ENCODE measurements around the gene MSRB3. TPM values are rescaled to one million over a fixed set of nuclear protein-coding genes. Genes with fewer than 3 reads are reported as not detected.
"Not testable (repeated sequence)": the region's sequence is repeated elsewhere in the genome, so short reads cannot be mapped to it uniquely, and the experiment has no call there.

MSRB3 gene
- total RNA-seq, 1 donor from 2014 or later: 47.3 TPM

GRCh38 chr12:65277994-65278575 is 398 bp upstream of the MSRB3 start:
- intact Hi-C loops (cut with DNase I): no loop called here
- ATAC-seq (peak in 1 of 2 donors; percentile 5), DNase-seq (no peak)
- Histone ChIP-seq H3K27me3 (ENCODE audit: low read depth) (no peaks in the 10 kb centered on the region), H3K4me3 (peak overlapping the region; percentile 86), H3K9me3 (no peaks in the 10 kb centered on the region), H3K4me1 (peaks cover 14% of the 10 kb centered on the region), H3K27ac (peak overlapping the region; percentile 86), H3K36me3 (no peaks in the 10 kb centered on the region)
- no peak for TF ChIP-seq CTCF (IDR thresholded peaks at IDR 0.05)

GRCh38 chr12:65279369-65280112 is 1.1 kb downstream of the MSRB3 start:
- H3K36me3 ChIP-seq: no peaks in the 10 kb centered on the region
- H3K9me3 ChIP-seq: no peaks in the 10 kb centered on the region
- intact Hi-C loops (cut with DNase I): no loop called here
- no peaks in the 10 kb centered on the region for H3K27me3 ChIP-seq (ENCODE audit: low read depth)
- peak overlapping the region; percentile 86 for H3K27ac ChIP-seq
- DNase-seq (no peak), ATAC-seq (no peak)
- H3K4me3 ChIP-seq: peak overlapping the region; percentile 86
- no peak for TF ChIP-seq CTCF (IDR thresholded peaks at IDR 0.05)
- H3K4me1 ChIP-seq: peaks cover 14% of the 10 kb centered on the region

- no peaks in the 10 kb centered on the region for H3K36me3 ChIP-seq
- intact Hi-C loops (cut with DNase I): no loop called here
- no peak overlapping the region for H3K4me3 ChIP-seq
- H3K27ac ChIP-seq: no peak overlapping the region
- TF ChIP-seq CTCF (IDR thresholded peaks at IDR 0.05): no peak
- peaks cover 14% of the 10 kb centered on the region for H3K4me1 ChIP-seq
- no peaks in the 10 kb centered on the region for H3K27me3 ChIP-seq (ENCODE audit: low read depth)
- DNase-seq (no peak), ATAC-seq (no peak)
- H3K9me3 ChIP-seq: no peaks in the 10 kb centered on the region
Measured at GRCh38 chr12:65280306-65280705, 1.8 kb downstream of the MSRB3 start.

GRCh38 chr12:65282840-65283239 is 4.4 kb downstream of the MSRB3 start:
- H3K4me1 ChIP-seq: peaks cover 13% of the 10 kb centered on the region
- ATAC-seq: no peak

GRCh38 chr12:65285532-65285931 is 7.0 kb downstream of the MSRB3 start:
- DNase-seq; H3K4me1 ChIP-seq; H3K9me3 ChIP-seq; H3K36me3 ChIP-seq; H3K4me3 ChIP-seq; intact Hi-C loops (cut with DNase I); H3K27me3 ChIP-seq (ENCODE audit: low read depth); H3K27ac ChIP-seq; ATAC-seq: not testable (repeated sequence)

More at GRCh38 chr12:65282840-65283239, 4.4 kb downstream of the MSRB3 start:
- Histone ChIP-seq H3K27me3 (ENCODE audit: low read depth) (no peaks in the 10 kb centered on the region), H3K4me3 (no peak overlapping the region), H3K9me3 (no peaks in the 10 kb centered on the region), H3K36me3 (no peaks in the 10 kb centered on the region), H3K27ac (no peak overlapping the region)
- no peak for TF ChIP-seq CTCF (IDR thresholded peaks at IDR 0.05)
- intact Hi-C loops (cut with DNase I): no loop called here
- no peak for DNase-seq

GRCh38 chr12:65287426-65287825 is 8.9 kb downstream of the MSRB3 start:
- ATAC-seq (no peak), DNase-seq (no peak)
- Histone ChIP-seq H3K4me3 (no peak overlapping the region), H3K9me3 (no peaks in the 10 kb centered on the region), H3K36me3 (no peaks in the 10 kb centered on the region), H3K4me1 (no peaks in the 10 kb centered on the region), H3K27ac (no peak overlapping the region), H3K27me3 (ENCODE audit: low read depth) (no peaks in the 10 kb centered on the region)
- TF ChIP-seq CTCF (IDR thresholded peaks at IDR 0.05): no peak
- intact Hi-C loops (cut with DNase I): no loop called here

All from lower lobe of right lung (tissue), 2 donors.